Activated T-cell treated with anti-CD3 and anti-CD28 coated beads for 48 hours (primary cell): ENCODE data around the gene NRSN2.
"Not testable (repeated sequence)": the region's sequence is repeated elsewhere in the genome, so short reads cannot be mapped to it uniquely, and the experiment has no call there.

Experiments used
- DNase-seq: peaks from one replicate; pipeline ENCODE4 v3.0.0-alpha.2; 2020; ENCODE audit warnings: low read depth

NRSN2 gene

GRCh38 chr20:354298-354977 is 7.5 kb downstream of the NRSN2 start:
- DNase-seq = peak; percentile 76

GRCh38 chr20:356154-356553 is 9.2 kb downstream of the NRSN2 start:
- not testable (repeated sequence) for DNase-seq

GRCh38 chr20:356745-357144 is 9.8 kb downstream of the NRSN2 start:
- no peak for DNase-seq

GRCh38 chr20:358891-359555 is 12.1 kb downstream of the NRSN2 start:
- no peak for DNase-seq

- no peak for DNase-seq
Observed at GRCh38 chr20:361561-361960, 14.7 kb downstream of the NRSN2 start.

GRCh38 chr20:362271-363254 is 15.7 kb downstream of the NRSN2 start:
- peak; percentile 43 for DNase-seq

- no peak for DNase-seq
Observed at GRCh38 chr20:363319-364078, 16.6 kb downstream of the NRSN2 start.

- no peak for DNase-seq
Observed at GRCh38 chr20:364905-365794, 18.2 kb downstream of the NRSN2 start.

GRCh38 chr20:366041-366718 is 19.3 kb downstream of the NRSN2 start:
- no peak for DNase-seq

GRCh38 chr20:366719-367485 is 20.0 kb downstream of the NRSN2 start:
- no peak for DNase-seq

GRCh38 chr20:367486-367887 is 20.6 kb downstream of the NRSN2 start:
- no peak for DNase-seq

- DNase-seq = no peak
Observed at GRCh38 chr20:368915-369314, 22.0 kb downstream of the NRSN2 start.

GRCh38 chr20:370151-370600 is 23.3 kb downstream of the NRSN2 start:
- DNase-seq = no peak

GRCh38 chr20:370977-371754 is 24.3 kb downstream of the NRSN2 start:
- DNase-seq = no peak

- DNase-seq = no peak
Observed at GRCh38 chr20:371755-372542, 25.0 kb downstream of the NRSN2 start.

- not testable (repeated sequence) for DNase-seq
Observed at GRCh38 chr20:372543-373082, 25.7 kb downstream of the NRSN2 start.

GRCh38 chr20:373171-373890 is 26.4 kb downstream of the NRSN2 start:
- no peak for DNase-seq
